H1 (cell line): ENCODE data around the gene GSG1L. TPM values are rescaled to one million over a fixed set of nuclear protein-coding genes. Genes with fewer than 3 reads are reported as not detected.

Experiments
- CTCF ChIA-PET: fragments of 300-600 bp; sonication (Branson Sonifier 250); formaldehyde crosslinking; loops from one replicate; lab custom pipeline; 2021; ENCODE audit not compliant: partially characterized antibody; lab: Charles Lee
- POLR2A ChIA-PET: fragments of 300-600 bp; sonication (Branson Sonifier 250); formaldehyde crosslinking; loops from one replicate; lab custom pipeline; 2021; ENCODE audit warnings: inconsistent platforms; ENCODE audit not compliant: partially characterized antibody; lab: Charles Lee
- DNase-seq, 2 experiments: peaks; one replicate each; pipeline versions ENCODE4 v3.0.0 to v3.0.0-alpha.2; 2010 to 2022; ENCODE audit warnings: low spot score in 2 of 2, low read depth in 1 of 2, mixed read lengths in 1 of 2
- FAIRE-seq: peaks from 2 replicates; lab custom pipeline; 2011; peaks lifted over from hg19 to GRCh38; lab: Jason Lieb, UNC
- H2AFZ ChIP-seq: 2 replicates; pipeline ENCODE4 v1.8.1; 2012; ENCODE audit warnings: low read length, inconsistent platforms
- H2AK5ac ChIP-seq: 2 replicates; pipeline ENCODE4 v1.6.1; 2013; ENCODE audit warnings: low read depth, low read length
- H2BK120ac ChIP-seq: replicated peaks from 2 replicates; pipeline ENCODE3; 2013; ENCODE audit warnings: low read depth, low read length, inconsistent platforms
- H2BK12ac ChIP-seq: 2 replicates; pipeline ENCODE4 v1.6.1; 2013; ENCODE audit warnings: low read depth, low read length
- H2BK15ac ChIP-seq: 2 replicates; pipeline ENCODE4 v1.6.1; 2013; ENCODE audit warnings: low read length
- H2BK20ac ChIP-seq: 2 replicates; pipeline ENCODE4 v1.6.1; 2013; ENCODE audit warnings: low read length
- H2BK5ac ChIP-seq: 2 replicates; pipeline ENCODE4 v1.6.1; 2013; ENCODE audit warnings: low read depth, low read length
- H3K14ac ChIP-seq: 2 replicates; pipeline ENCODE4 v1.6.1; 2013; ENCODE audit warnings: inconsistent platforms; ENCODE audit not compliant: insufficient read length
- H3K18ac ChIP-seq: 2 replicates; pipeline ENCODE4 v1.6.1; 2013; ENCODE audit warnings: low read length; ENCODE audit errors: extremely low read depth
- H3K23ac ChIP-seq: 2 replicates; pipeline ENCODE4 v1.6.1; 2013; ENCODE audit warnings: inconsistent platforms; ENCODE audit not compliant: insufficient read length
- H3K23me2 ChIP-seq: 2 replicates; pipeline ENCODE4 v1.6.1; 2013; ENCODE audit warnings: low read depth, low read length
- H3K27ac ChIP-seq: 2 replicates; pipeline ENCODE4 v1.6.1; 2011; ENCODE audit warnings: low read depth, low read length, inconsistent platforms
- H3K27me3 ChIP-seq, 4 experiments: replicated peaks in 1 of 4; 1 replicate in 1 of 4; 2 replicates in 3 of 4; pipeline versions ENCODE4 v1.6.1 to v1.8.1; 2011 to 2013; ENCODE audit warnings: low read length in 3 of 4, mild to moderate bottlenecking in 3 of 4, inconsistent platforms in 2 of 4, mixed read lengths in 2 of 4, moderate library complexity in 1 of 4; ENCODE audit not compliant: control insufficient read depth in 3 of 4, insufficient read depth in 3 of 4; ENCODE audit errors: extremely low read depth in 1 of 4
- H3K36me3 ChIP-seq, 4 experiments: 2 replicates each; pipeline versions ENCODE4 v1.6.1 to v1.8.1; 2011 to 2013; ENCODE audit warnings: mild to moderate bottlenecking in 4 of 4, low read length in 3 of 4, moderate library complexity in 2 of 4, control low read depth in 1 of 4, inconsistent platforms in 1 of 4; ENCODE audit not compliant: insufficient read depth in 4 of 4, control insufficient read depth in 2 of 4
- H3K4ac ChIP-seq: replicated peaks from 2 replicates; pipeline ENCODE3; 2013; ENCODE audit warnings: low read length, low read depth, mixed read lengths, inconsistent platforms; ENCODE audit not compliant: insufficient read length
- H3K4me1 ChIP-seq, 4 experiments: replicated peaks in 1 of 4; 1 replicate in 1 of 4; 2 replicates in 3 of 4; pipeline versions ENCODE4 v1.6.1 to v1.8.1; 2011 to 2013; ENCODE audit warnings: low read length in 3 of 4, inconsistent platforms in 2 of 4, mixed read lengths in 1 of 4; ENCODE audit not compliant: insufficient read depth in 4 of 4, control insufficient read depth in 3 of 4
- H3K4me2 ChIP-seq, 2 experiments: 2 replicates each; pipeline versions ENCODE4 v1.6.1 to v1.8.1; 2011 to 2013; ENCODE audit warnings: low read depth in 2 of 2, low read length in 2 of 2, control low read depth in 1 of 2, inconsistent platforms in 1 of 2, mild to moderate bottlenecking in 1 of 2; ENCODE audit not compliant: insufficient read depth in 1 of 2
- H3K4me3 ChIP-seq, 4 experiments: fragments of 200-600, 300-600 bp in 1 of 4; sonication (generic), shearing (Covaris generic), sonication (Bioruptor Twin) in 1 of 4; 2 replicates each; pipeline versions ENCODE4 v1.5.1 to v1.8.1; 2011 to 2016; ENCODE audit warnings: low read length in 4 of 4, low read depth in 3 of 4, control low read depth in 2 of 4, inconsistent platforms in 2 of 4, mild to moderate bottlenecking in 2 of 4, mixed read lengths in 1 of 4, moderate library complexity in 1 of 4; ENCODE audit not compliant: insufficient read depth in 2 of 4; ENCODE audit errors: extremely low read depth in 1 of 4
- H3K56ac ChIP-seq: replicated peaks from 2 replicates; pipeline ENCODE3; 2013; ENCODE audit warnings: low read depth, mild to moderate bottlenecking, mixed read lengths, low read length, inconsistent platforms; ENCODE audit not compliant: insufficient read length
- H3K79me1 ChIP-seq: 2 replicates; pipeline ENCODE4 v1.6.1; 2013; ENCODE audit warnings: low read depth, low read length, control low read depth
- H3K79me2 ChIP-seq, 2 experiments: 2 replicates each; pipeline versions ENCODE4 v1.6.1 to v1.8.1; 2012 to 2013; ENCODE audit warnings: low read length in 2 of 2, mild to moderate bottlenecking in 2 of 2, inconsistent platforms in 1 of 2; ENCODE audit not compliant: insufficient read depth in 2 of 2, control insufficient read depth in 1 of 2
- H3K9ac ChIP-seq, 4 experiments: replicated peaks in 1 of 4; 1 replicate in 1 of 4; 2 replicates in 3 of 4; pipeline versions ENCODE4 v1.6.1 to v1.8.1; 2011 to 2013; ENCODE audit warnings: low read depth in 3 of 4, low read length in 3 of 4, control low read depth in 2 of 4, mild to moderate bottlenecking in 2 of 4, moderate library complexity in 2 of 4, inconsistent platforms in 1 of 4; ENCODE audit errors: extremely low read depth in 1 of 4
- H3K9me3 ChIP-seq, 2 experiments: 2 replicates each; pipeline versions ENCODE4 v1.6.1 to v1.8.1; 2012 to 2013; ENCODE audit warnings: mild to moderate bottlenecking in 2 of 2, moderate library complexity in 2 of 2, control low read depth in 1 of 2, inconsistent platforms in 1 of 2, low read depth in 1 of 2, low read length in 1 of 2, mixed read lengths in 1 of 2; ENCODE audit not compliant: insufficient read depth in 2 of 2
- H4K20me1 ChIP-seq, 2 experiments: replicated peaks in 1 of 2; 2 replicates each; pipeline versions ENCODE3 to v1.8.1; 2011 to 2013; ENCODE audit warnings: inconsistent platforms in 2 of 2, low read length in 2 of 2, mild to moderate bottlenecking in 1 of 2; ENCODE audit not compliant: insufficient read depth in 2 of 2, control insufficient read depth in 1 of 2
- H4K5ac ChIP-seq: 2 replicates; pipeline ENCODE4 v1.6.1; 2013; ENCODE audit warnings: low read length, low read depth, mixed read lengths, inconsistent platforms; ENCODE audit not compliant: insufficient read length
- H4K8ac ChIP-seq: 2 replicates; pipeline ENCODE4 v1.8.0; 2013; ENCODE audit warnings: mild to moderate bottlenecking, moderate library complexity, low read length, inconsistent platforms; ENCODE audit not compliant: insufficient read depth; ENCODE audit errors: extremely low read depth
- H4K91ac ChIP-seq: replicated peaks from 2 replicates; pipeline ENCODE3; 2013; ENCODE audit warnings: low read length, mixed read lengths, inconsistent platforms; ENCODE audit not compliant: insufficient read length
- ASH2L ChIP-seq: fragments of 200-600, 300-600 bp; sonication (generic); IDR thresholded peaks from one replicate; pipeline ENCODE4 v1.7.1; 2017; ENCODE audit warnings: low read length
- BRCA1 ChIP-seq: IDR thresholded peaks from 2 replicates; pipeline ENCODE4 v1.6.1; 2012; ENCODE audit warnings: low read depth, low read length, improper control_type of control experiment
- CTBP2 ChIP-seq: IDR thresholded peaks from 2 replicates; pipeline ENCODE4 v1.7.0; 2011; ENCODE audit warnings: borderline replicate concordance, mild to moderate bottlenecking, moderate library complexity, mixed read lengths, low read length; ENCODE audit not compliant: insufficient read depth, insufficient read length
- FOSL1 ChIP-seq: IDR thresholded peaks from 2 replicates; pipeline ENCODE4 v1.6.1; 2011; ENCODE audit warnings: mild to moderate bottlenecking, low read depth, low read length, moderate library complexity; ENCODE audit not compliant: insufficient read depth
- JUND ChIP-seq: IDR thresholded peaks from 2 replicates; pipeline ENCODE4 v1.6.1; 2011; ENCODE audit warnings: mild to moderate bottlenecking, improper control_type of control experiment, low read length
- MAFK ChIP-seq: IDR thresholded peaks from 2 replicates; pipeline ENCODE4 v1.6.1; 2012; ENCODE audit warnings: low read depth, mild to moderate bottlenecking, improper control_type of control experiment, low read length
- NRF1 ChIP-seq: IDR thresholded peaks from 2 replicates; pipeline ENCODE4 v1.6.1; 2011; ENCODE audit warnings: mild to moderate bottlenecking, low read depth, low read length, improper control_type of control experiment
- POLR2A ChIP-seq, 2 experiments: IDR thresholded peaks; 1 replicate in 1 of 2; 2 replicates in 1 of 2; pipeline ENCODE4 v1.6.1; 2011; ENCODE audit warnings: low read depth in 2 of 2, low read length in 2 of 2, mild to moderate bottlenecking in 2 of 2; ENCODE audit errors: control extremely low read depth in 1 of 2
- RXRA ChIP-seq: IDR thresholded peaks from 2 replicates; pipeline ENCODE4 v1.6.1; 2011; ENCODE audit warnings: low read depth, mild to moderate bottlenecking, low read length, moderate library complexity; ENCODE audit not compliant: insufficient read depth
- SIN3A ChIP-seq, 2 experiments: IDR thresholded peaks in 1 of 2; conservative IDR thresholded peaks in 1 of 2; 2 replicates each; pipeline ENCODE4 v1.6.1; 2011 to 2012; ENCODE audit warnings: low read length in 2 of 2, improper control_type of control experiment in 1 of 2, low read depth in 1 of 2, mild to moderate bottlenecking in 1 of 2
- SRF ChIP-seq: IDR thresholded peaks from 2 replicates; pipeline ENCODE4 v1.6.1; 2011; ENCODE audit warnings: mild to moderate bottlenecking, low read depth, low read length, moderate library complexity
- WGBS, 2 experiments: shearing (Covaris generic) in 1 of 2; methylation state at CpG; one replicate each; pipeline versions ENCODE4 v1.1.6 to v1.1.7; 2013 to 2015; ENCODE audit warnings: low lambda C conversion rate in 2 of 2, mixed read lengths in 2 of 2, inconsistent platforms in 1 of 2, low coverage in 1 of 2, missing lambda C conversion rate in 1 of 2; ENCODE audit not compliant: insufficient replicate concordance in 2 of 2, insufficient coverage in 1 of 2, insufficient read length in 1 of 2; ENCODE audit errors: extremely low coverage in 1 of 2, missing lambda C conversion rate in 1 of 2; 5-methylcytosine and 5-hydroxymethylcytosine counted together
- polyA plus RNA-seq, 7 experiments: library from polyadenylated mRNA; depleted of rRNA in 3 of 7; stranded (reverse) in 5 of 7; unstranded in 2 of 7; fragments of >200 nt in 5 of 7; fragments of 200-250 nt in 2 of 7; gene quantifications; 1 replicate in 5 of 7; 2 replicates in 1 of 7; 4 replicates in 1 of 7; pipeline versions ENCODE4 v1.2.1 to v1.2.3, GENCODE V29; 2011 to 2013; ENCODE audit warnings: missing spikeins in 2 of 7, mixed read lengths in 2 of 7
- total RNA-seq: library from RNA; stranded (reverse); fragmentation: NEBNext Ultra II Directional; extraction: Animal tissue kit (Norgen Biotek cat#: 25700); gene quantifications from 2 replicates; pipeline ENCODE4 v1.2.1, GENCODE V29; 2021
- TF ChIP-seq, protein P1 (sequence below): IDR thresholded peaks from 2 replicates; pipeline ENCODE4 v1.6.1; 2012; ENCODE audit warnings: inconsistent platforms

GSG1L gene
- total and polyA plus RNA-seq, 2 of the 8 experiments (the other 6 are each of a cell fraction or from before 2014, with no cell fraction given): 0.71 to 1.1 TPM

DNA sequence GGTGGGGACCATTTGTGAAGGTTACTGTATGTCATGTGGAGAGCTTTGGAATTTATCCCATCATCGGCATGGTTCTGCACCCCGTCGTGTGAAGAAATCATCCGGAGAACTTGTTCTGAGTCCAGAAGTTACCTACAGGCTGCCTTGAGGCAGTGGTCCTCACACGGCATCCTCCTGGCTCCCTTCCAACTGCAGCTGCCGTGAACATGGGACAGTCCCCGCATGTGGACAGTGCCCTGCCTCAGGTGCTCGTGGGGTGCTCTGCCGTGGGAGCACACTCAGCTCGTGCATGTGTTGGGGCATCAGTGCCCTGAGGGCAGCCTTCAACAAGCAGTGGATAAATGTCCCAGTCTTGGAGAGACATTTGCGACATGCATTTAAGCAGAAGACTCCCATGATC is 324.9 kb downstream of the GSG1L start:
- H2AFZ ChIP-seq: no peak overlapping the region
- no peak overlapping the region for H3K56ac ChIP-seq
- H3K14ac ChIP-seq: no peak overlapping the region
- no peak overlapping the region for H2BK5ac ChIP-seq
- no peak overlapping the region for H2BK120ac ChIP-seq
- H2BK20ac ChIP-seq: no peak overlapping the region
- no peak overlapping the region for H3K4ac ChIP-seq
- H4K91ac ChIP-seq: no peak overlapping the region
- H3K79me1 ChIP-seq: no peaks in the 10 kb centered on the region
- H4K20me1 ChIP-seq: no peaks in the 10 kb centered on the region
- no peak overlapping the region for H4K5ac ChIP-seq
- H3K4me3 ChIP-seq: no peak overlapping the region
- no peaks in the 10 kb centered on the region; a peak in 2 of 8 replicates for H3K36me3 ChIP-seq
- no peaks in the 10 kb centered on the region for H3K4me1 ChIP-seq
- H3K27me3 ChIP-seq: no peaks in the 10 kb centered on the region
- H3K23ac ChIP-seq: no peak overlapping the region
- POLR2A ChIA-PET: no interaction called here
- no peak overlapping the region for H2AK5ac ChIP-seq
- DNase-seq: no peak
- no peak overlapping the region for H3K9ac ChIP-seq
- 94% methylated on average over 11 of the region's 11 CpGs; no CpG with 5 or more reads in 1 of the 2 experiments for WGBS, 2 experiments
- FAIRE-seq: no peak
- H3K4me2 ChIP-seq: no peak overlapping the region
- CTCF ChIA-PET: interaction anchor here (0.7 to 2.4 kb wide), 5 partner anchors 10 to 155 kb away, joined by 3 to 6 read pairs (median 3); no protein-coding TSS in a partner anchor
- no peaks in the 10 kb centered on the region for H3K9me3 ChIP-seq
- H4K8ac ChIP-seq: no peak overlapping the region
- no peak overlapping the region for H3K27ac ChIP-seq
- H3K79me2 ChIP-seq: no peaks in the 10 kb centered on the region
- no peak overlapping the region for H2BK15ac ChIP-seq
- H3K23me2 ChIP-seq: no peaks in the 10 kb centered on the region; the same call in 1 of the 2 replicates
- no peak overlapping the region for H3K18ac ChIP-seq
- H2BK12ac ChIP-seq: no peak overlapping the region
- TF ChIP-seq SIN3A (conservative IDR thresholded peaks at IDR 0.05 in 1 of 2, IDR thresholded peaks at IDR 0.05 in 1 of 2; ENCODE audit: low read depth in 1 of 2, low read length in 2 of 2) (no peak), JUND (no peak), CTBP2 (no peak), FOSL1 (no peak), MAFK (no peak), RXRA (no peak), ASH2L (no peak), SRF (no peak), NRF1 (no peak), POLR2A (IDR thresholded peaks at IDR 0.05; ENCODE audit: control extremely low read depth in 1 of 2, low read depth in 2 of 2, low read length in 2 of 2) (no peak), BRCA1 (no peak)
- TF ChIP-seq, protein P1, sequence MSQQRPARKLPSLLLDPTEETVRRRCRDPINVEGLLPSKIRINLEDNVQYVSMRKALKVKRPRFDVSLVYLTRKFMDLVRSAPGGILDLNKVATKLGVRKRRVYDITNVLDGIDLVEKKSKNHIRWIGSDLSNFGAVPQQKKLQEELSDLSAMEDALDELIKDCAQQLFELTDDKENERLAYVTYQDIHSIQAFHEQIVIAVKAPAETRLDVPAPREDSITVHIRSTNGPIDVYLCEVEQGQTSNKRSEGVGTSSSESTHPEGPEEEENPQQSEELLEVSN: no peak
